Cardiac muscle cell (in vitro differentiated cells and primary cell): Measurements from ENCODE around the gene INO80. TPM values are rescaled to one million over a fixed set of nuclear protein-coding genes. Genes with fewer than 3 reads are reported as not detected.

Experiments used
- DNase-seq, 2 donors: peaks; one replicate each; pipeline versions ENCODE4 v3.0.0 to v3.0.0-alpha.2; 2010 to 2017; ENCODE audit warnings: low read depth in 1 of 2, low spot score in 1 of 2
- H3K27ac ChIP-seq: fragments of 200-600 bp; sonication (generic); 2 replicates; pipeline ENCODE4 v1.5.1; 2016
- H3K27me3 ChIP-seq: fragments of 200-600 bp; sonication (generic); 2 replicates; pipeline ENCODE4 v1.6.0; 2016; ENCODE audit warnings: control low read depth
- H3K36me3 ChIP-seq: fragments of 200-600 bp; sonication (generic); 2 replicates; pipeline ENCODE4 v1.5.1; 2016; ENCODE audit warnings: control low read depth
- H3K4me1 ChIP-seq: fragments of 200-600 bp; sonication (generic); 2 replicates; pipeline ENCODE4 v1.8.1; 2017; ENCODE audit warnings: low read depth, mild to moderate bottlenecking, mixed run types
- H3K4me3 ChIP-seq: fragments of 200-600 bp; sonication (generic); 2 replicates; pipeline ENCODE4 v1.5.1; 2016; ENCODE audit warnings: mild to moderate bottlenecking
- H3K9me3 ChIP-seq: fragments of 200-600 bp; sonication (generic); 2 replicates; pipeline ENCODE4 v1.5.1; 2017; ENCODE audit warnings: low read depth, mild to moderate bottlenecking, control low read depth
- polyA plus RNA-seq: library from polyadenylated mRNA; unstranded; fragments of >200 nt; fragmentation: Nextera tagmentation; extraction: Ambion mirVana; gene quantifications from 2 replicates; pipeline ENCODE4 v1.2.1, GENCODE V29; 2016
- total RNA-seq: library from RNA; depleted of rRNA; stranded (reverse); fragments of >200 nt; gene quantifications from 2 replicates; pipeline ENCODE4 v1.2.3, GENCODE V29; 2016
- TF ChIP-seq, protein P1 (sequence below): IDR thresholded peaks from 2 replicates; pipeline ENCODE4 v1.5.1; 2012; ENCODE audit warnings: low read depth, mild to moderate bottlenecking, low read length

INO80 gene
- total and polyA plus RNA-seq, 2 experiments from 2014 or later = 6.0 to 14.0 TPM

GRCh38 chr15:41115652-41116115 lies 396 bp downstream of the INO80 start:
- H3K27me3 ChIP-seq = no peaks in the 10 kb centered on the region
- no peaks in the 10 kb centered on the region for H3K36me3 ChIP-seq
- peak; percentile 69 to 76 for DNase-seq
- H3K4me1 ChIP-seq = peaks cover 6% of the 10 kb centered on the region
- H3K9me3 ChIP-seq = no peaks in the 10 kb centered on the region
- TF ChIP-seq, protein P1, sequence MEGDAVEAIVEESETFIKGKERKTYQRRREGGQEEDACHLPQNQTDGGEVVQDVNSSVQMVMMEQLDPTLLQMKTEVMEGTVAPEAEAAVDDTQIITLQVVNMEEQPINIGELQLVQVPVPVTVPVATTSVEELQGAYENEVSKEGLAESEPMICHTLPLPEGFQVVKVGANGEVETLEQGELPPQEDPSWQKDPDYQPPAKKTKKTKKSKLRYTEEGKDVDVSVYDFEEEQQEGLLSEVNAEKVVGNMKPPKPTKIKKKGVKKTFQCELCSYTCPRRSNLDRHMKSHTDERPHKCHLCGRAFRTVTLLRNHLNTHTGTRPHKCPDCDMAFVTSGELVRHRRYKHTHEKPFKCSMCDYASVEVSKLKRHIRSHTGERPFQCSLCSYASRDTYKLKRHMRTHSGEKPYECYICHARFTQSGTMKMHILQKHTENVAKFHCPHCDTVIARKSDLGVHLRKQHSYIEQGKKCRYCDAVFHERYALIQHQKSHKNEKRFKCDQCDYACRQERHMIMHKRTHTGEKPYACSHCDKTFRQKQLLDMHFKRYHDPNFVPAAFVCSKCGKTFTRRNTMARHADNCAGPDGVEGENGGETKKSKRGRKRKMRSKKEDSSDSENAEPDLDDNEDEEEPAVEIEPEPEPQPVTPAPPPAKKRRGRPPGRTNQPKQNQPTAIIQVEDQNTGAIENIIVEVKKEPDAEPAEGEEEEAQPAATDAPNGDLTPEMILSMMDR = no peak
- peak overlapping the region; percentile 100 for H3K27ac ChIP-seq
- H3K4me3 ChIP-seq = peak overlapping the region; percentile 81

DNA sequence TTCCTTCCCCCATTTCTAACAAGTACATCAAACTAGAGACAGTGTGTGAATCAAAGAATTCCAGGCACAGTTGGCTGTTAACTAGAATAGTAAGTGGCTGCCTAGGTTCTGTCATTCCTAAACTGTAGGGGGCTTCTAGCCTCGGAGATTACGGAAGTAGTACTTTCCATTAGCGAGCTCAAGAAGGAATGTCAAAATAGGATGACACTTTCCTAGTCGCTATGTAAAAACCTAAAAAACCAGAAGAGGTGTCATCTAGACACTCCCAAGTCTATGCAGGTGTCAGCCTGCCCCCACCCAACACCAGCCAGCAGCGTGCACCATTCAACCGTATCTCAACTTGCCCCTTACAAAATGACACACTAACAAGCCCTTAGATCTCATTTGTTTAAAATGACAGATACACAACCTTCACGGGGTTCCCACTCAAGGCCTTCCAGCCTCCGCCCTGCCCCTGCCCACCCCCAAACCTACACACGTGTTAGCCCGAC lies 874 bp downstream of the INO80 start:
- TF ChIP-seq, protein P1 = peak; percentile 21
- no peaks in the 10 kb centered on the region for H3K27me3 ChIP-seq
- H3K4me1 ChIP-seq = peaks cover 6% of the 10 kb centered on the region
- peak; percentile 51 to 66 for DNase-seq
- H3K27ac ChIP-seq = peak overlapping the region; percentile 100
- H3K36me3 ChIP-seq = no peaks in the 10 kb centered on the region
- H3K9me3 ChIP-seq = no peaks in the 10 kb centered on the region
- peak overlapping the region; percentile 81 for H3K4me3 ChIP-seq

- TF ChIP-seq, protein P1 = no peak
- DNase-seq = no peak
- Histone ChIP-seq H3K4me3 (no peak overlapping the region), H3K36me3 (no peaks in the 10 kb centered on the region), H3K9me3 (no peaks in the 10 kb centered on the region), H3K27ac (peak overlapping the region; percentile 50), H3K4me1 (no peaks in the 10 kb centered on the region), H3K27me3 (no peaks in the 10 kb centered on the region)
These were observed 9.1 kb downstream of the INO80 start for GRCh38 chr15:41106947-41107346.

DNA sequence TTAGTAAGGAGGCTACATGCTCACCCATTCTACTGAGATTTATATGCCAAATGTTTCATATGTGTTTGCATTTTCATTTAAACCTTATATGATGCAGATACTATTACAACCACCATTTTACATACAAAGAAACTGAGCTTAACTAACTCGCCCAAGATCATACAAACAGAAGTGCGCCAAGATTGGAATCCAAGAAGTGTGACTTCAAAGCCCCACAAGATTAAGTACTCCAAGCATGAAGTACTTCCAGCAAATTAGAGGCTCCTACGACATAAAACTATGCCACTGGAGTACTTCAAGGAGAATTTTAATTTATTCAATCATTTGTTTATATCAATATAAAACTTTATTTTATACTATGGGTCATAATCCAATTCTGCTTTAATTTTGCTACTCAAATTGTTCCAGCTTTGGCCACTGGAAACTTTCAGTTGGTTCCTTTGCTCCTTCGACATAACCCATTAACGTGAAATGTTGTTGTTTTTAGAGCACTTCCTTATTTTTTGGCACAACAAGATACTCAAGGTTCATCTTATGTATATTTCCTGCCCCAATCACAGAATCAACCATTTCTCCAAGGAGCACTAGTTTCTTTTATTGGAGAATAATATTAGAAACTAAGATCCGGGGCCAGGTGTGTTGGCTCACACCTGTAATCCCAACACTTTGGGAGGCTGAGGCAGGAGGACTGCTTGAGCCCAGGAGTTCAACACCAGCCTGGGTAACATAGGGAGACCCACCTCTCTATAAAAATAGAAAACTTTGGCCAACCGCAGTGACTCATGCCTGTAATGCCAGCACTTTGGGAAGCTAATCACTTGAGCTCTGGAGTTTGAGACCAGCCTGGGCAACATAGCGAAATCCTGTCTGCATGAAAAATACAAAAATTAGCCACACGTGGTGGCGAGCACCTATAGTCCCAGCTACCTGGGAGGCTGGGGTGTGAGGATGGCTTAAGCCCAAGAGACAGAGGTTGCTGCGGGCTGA lies 10.4 kb downstream of the INO80 start:
- Histone ChIP-seq H3K4me1 (no peaks in the 10 kb centered on the region), H3K36me3 (no peaks in the 10 kb centered on the region), H3K9me3 (no peaks in the 10 kb centered on the region), H3K27ac (no peak overlapping the region), H3K4me3 (no peak overlapping the region), H3K27me3 (no peaks in the 10 kb centered on the region)
- DNase-seq = no peak
- TF ChIP-seq, protein P1 = no peak

DNA sequence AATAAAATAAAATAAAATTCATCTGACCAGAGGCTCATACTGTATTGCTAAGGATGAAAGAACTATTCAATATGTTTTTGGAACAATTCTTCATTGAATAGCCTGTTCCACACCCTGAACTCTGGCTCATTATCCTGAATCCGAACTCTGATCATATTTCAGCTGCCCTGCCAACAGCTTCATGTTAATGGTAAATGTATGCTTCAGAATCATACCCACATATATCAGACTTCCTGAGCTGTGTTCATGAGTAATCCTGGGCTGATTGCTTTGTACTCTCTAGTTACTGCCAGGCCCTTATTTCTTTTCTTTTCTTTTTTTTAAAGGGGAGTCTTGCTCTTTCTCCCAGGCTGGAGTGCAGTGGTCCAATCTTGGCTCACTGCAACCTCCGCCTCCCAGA lies 11.8 kb downstream of the INO80 start:
- no peaks in the 10 kb centered on the region for H3K9me3 ChIP-seq
- TF ChIP-seq, protein P1 = no peak
- no peaks in the 10 kb centered on the region for H3K27me3 ChIP-seq
- H3K4me3 ChIP-seq = no peak overlapping the region
- no peak overlapping the region for H3K27ac ChIP-seq
- no peaks in the 10 kb centered on the region for H3K36me3 ChIP-seq
- no peaks in the 10 kb centered on the region for H3K4me1 ChIP-seq
- peak in 1 of 2 donors; percentile 61 for DNase-seq
